GM19468 (cell line): Measurements from ENCODE around the gene ZSWIM6.

Experiments used
- ATAC-seq: cut with Tn5 transposase; IDR thresholded peaks from one replicate; pipeline ENCODE4 v1.9.1; 2021; ENCODE audit warnings: mild to moderate bottlenecking, moderate library complexity, moderate number of reproducible peaks; ENCODE audit not compliant: unreplicated experiment; ENCODE audit errors: extremely low read depth

The ZSWIM6 gene

GRCh38 chr5:61306531-61307131 is 25.4 kb upstream of the ZSWIM6 start:
- ATAC-seq: peak; percentile 61

GRCh38 chr5:61307191-61307590 is 24.9 kb upstream of the ZSWIM6 start:
- ATAC-seq: no peak

DNA sequence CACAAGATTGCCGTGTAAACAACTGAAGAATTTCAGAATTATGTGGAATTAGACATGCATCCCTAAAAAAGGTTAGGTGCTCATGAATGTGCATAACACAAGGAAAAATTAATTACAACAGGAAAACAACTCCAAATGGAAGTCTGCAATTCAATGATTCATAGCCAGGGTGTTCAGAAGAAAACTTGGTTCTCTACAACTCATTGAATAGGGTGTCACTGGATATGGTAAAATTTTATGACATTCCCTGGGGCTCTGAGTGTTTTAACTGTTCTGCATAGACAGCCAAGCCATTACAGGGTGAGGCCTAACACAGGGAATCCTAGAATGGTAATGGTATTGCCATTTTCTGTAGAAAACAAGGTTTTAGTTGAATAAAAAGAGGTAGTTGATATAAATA is 24.4 kb upstream of the ZSWIM6 start:
- ATAC-seq: no peak

- ATAC-seq: no peak
These were observed 23.3 kb upstream of the ZSWIM6 start for GRCh38 chr5:61308712-61309111.

DNA sequence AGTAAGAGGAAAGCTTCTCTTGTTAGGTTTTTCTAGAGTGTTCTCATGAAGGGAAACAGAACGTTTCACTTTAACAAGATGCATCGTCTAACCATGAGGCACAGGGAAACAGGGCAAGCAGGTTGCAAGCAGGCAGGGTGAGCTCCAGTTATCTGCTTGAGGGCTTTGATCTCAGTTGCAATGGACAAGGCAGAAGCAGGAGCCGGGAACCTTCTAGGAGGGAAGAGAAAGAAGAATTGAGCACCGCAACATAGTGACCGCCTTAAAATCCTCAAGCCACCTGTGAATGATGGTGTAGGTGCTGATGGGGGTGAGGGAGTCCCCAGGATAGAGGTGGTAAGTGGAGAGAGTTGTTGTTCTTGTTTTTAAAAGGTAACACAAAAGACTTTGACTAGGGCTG is 22.9 kb upstream of the ZSWIM6 start:
- no peak for ATAC-seq

DNA sequence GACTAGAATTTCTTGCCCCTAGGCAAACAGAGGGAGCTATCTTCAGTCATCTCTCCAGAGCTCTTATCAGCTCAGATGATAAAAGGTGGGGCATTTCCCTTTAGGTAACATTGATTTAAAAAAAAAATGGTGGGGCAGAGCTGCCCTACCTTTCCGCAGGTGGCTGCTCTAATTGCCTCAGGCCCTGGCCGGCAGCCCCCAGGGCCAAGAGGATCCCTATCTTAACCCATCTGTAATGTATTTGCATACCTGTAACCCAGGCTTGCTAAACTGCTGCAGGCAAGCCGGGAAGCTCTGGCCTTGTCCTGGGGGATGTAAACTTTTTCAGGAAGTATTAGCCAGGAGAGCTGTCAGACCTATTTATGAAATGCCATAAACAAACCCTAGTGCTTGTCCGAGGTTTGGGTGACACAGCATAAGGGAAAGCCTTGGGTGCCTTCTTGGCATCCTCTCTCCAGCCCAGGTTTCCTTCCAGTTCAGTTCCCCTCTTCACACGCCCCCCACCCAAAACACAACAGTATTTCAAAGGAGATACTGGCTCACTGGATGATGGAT is 20.9 kb upstream of the ZSWIM6 start:
- no peak for ATAC-seq

GRCh38 chr5:61311836-61312808 is 19.9 kb upstream of the ZSWIM6 start:
- no peak for ATAC-seq

DNA sequence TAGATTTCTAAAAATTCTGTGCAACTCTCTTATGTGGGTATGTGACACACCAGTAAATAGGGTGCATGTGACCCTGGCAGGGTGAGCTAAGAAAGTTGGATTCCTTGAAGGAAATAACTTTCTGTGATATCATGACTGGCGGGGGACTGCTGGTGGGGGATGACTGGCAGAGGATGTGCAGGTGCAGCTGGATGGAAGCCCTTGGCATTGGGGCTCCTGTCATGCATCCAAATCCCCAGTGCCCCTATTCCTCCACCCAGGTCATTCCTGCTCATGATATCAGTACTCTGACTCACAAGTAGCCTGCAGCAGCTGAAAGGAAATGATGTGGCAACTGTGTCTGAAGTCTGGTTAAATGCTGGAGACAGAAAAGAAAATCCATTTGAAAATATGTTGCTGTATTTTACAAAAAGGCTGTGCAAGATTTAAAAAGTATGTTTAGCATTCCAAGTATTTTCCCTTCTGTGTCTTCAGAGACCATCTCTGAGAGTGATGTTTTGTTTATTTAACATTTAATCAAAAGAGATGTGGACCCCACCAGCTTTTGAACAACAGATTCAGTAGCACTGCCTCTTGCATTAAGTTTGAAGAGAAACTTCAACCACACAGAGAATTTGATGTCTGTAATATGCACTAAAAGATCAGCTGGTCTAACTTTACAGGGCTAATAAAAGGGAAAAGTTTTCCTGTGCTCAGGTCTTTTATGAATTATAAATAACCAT is 17.9 kb upstream of the ZSWIM6 start:
- no peak for ATAC-seq

- ATAC-seq: no peak
These were observed 13.7 kb upstream of the ZSWIM6 start for GRCh38 chr5:61318376-61318775.

GRCh38 chr5:61319388-61320146 is 12.5 kb upstream of the ZSWIM6 start:
- peak; percentile 99 for ATAC-seq

DNA sequence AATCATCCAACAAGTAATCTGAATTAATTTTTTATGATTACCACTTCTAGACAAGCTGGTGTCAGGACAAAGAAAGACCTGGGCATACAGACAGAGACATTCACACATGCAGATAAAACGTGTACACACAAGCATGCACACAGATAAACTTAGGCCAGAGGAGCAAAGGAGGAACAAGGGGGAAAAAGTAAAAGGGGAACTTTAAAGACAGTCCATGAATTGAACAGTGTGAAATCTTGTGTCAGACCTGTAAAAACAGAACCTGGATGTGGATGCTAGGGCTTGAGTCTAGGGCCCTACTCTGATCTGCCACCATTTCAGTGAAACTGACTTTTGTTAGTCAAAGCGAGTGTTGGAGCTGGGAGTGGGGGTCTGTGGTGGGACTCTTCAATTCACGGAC is 11.2 kb upstream of the ZSWIM6 start:
- ATAC-seq: no peak

GRCh38 chr5:61321669-61322068 is 10.4 kb upstream of the ZSWIM6 start:
- no peak for ATAC-seq

DNA sequence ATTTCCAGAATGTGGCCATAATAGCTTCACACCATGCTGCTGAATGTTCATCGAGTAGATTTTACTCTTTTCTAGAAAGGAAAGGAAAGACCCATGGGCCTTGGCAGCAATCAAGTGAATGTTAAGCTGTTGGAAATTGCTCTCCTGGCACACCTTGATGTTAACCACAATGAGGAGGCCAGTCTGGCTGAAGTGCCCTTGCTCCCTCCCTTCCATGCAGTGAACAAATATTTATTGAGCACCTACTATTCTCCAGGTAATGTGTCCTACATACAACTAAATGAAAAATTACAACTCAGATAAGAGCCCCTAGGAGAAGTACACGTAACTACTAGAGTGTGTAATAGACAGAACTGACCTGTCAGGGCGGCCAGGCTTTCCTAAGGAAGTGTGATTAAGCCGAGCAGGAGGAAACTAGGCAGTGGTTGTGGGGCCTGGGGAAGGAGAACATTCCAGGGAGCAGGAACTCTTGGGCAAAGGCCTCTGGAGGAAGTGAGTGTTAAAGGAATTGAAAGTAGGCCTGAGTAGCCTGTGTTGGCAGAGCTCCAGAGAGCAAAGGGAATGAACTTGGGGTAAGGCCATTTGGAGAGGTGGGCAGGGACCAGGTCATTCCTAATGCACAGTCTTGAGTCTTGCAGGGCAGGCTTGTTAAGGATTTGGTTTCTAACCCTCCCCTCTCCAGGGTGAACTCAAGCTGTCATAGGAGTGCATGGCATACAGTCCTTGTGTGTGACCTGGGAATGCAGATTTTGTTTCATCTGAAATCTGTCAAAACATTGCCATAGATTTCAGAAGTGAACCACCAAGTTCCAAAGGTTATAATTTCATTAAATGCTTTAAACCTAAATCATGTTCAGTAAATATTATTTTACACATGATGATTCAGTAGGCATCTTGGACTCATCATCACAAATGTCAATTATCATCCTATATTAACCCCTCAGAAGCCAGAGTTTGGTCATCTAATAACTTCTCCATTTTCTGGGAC is 9.0 kb upstream of the ZSWIM6 start:
- ATAC-seq: no peak

DNA sequence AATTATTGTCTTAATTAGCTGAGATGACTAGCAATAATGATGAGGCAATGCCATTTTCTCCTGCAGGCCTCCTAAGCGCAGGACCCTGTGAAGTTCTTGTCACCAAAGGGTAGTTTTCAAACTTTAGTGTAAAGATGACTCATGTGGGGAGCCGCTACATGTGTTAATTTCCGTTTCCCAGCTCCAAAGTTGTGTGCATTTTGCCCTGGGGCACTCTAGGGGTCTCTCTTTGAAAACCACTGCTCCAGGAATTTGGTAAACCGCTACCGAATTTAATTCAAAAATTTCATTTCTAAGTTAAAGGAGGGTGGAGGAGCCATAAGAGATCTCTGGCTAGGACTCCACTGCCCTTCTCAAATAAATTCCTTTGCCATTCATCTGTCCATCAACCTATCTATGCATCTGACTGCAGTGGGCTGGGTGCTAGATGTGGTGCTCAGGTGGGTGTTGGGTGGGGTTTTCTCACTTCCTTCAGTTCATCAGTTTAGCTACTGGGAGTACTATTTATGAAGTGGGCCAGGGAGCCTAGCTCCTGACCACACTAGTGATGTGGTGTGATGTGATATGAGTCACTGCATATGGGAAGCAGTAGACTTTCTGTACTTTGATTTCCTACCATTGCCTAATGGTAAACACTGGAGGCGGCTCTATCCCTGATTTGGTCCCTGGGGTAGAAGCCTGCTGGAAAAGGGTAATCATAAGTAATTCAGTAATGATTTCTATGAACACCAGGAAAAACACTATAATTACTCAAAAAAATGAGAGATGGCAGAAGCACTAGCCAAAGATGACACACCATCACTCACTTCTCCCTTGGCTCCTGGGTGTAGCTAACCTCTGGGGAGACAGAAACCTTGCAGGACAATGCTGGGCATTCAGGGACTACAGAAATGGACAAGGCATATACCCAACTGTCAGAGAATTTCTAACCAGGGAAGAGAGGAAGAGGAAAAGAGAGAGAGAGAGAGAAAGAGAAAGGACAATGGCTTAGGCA is 4.0 kb upstream of the ZSWIM6 start:
- no peak for ATAC-seq

- ATAC-seq: no peak
These were observed 3.1 kb upstream of the ZSWIM6 start for GRCh38 chr5:61328791-61329549.

DNA sequence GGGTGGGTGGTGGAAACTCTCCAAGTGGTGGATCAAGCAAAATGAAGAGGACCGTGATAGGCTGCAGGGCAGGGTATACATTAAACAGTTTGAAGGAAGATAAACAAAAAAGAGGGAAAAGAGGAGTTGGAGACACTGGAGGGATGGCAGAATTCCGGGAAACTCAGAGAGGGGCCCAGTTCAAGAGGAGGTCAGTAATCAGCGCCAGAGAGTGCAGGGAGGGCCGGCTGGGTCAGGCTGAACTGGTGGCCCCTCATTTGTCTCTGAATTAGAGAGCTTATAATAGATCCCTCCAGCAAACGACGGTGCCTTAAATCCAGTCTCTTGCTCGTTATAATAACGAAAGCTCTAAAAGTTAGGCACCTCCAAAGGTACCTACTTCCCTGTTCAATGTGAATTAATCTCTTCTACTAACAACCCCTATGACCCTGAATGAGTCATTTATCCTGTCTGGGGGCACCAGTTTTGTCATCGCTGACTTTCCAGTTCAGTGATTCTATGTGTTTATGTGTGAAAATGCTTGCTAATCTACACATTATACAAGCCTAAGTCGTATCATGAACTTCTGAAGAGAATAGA is 2.4 kb upstream of the ZSWIM6 start:
- ATAC-seq: no peak
